Measurements from ENCODE around the gene EFCAB10.

- TF ChIP-seq NR0B2 (CRISPR knock-in tag; IDR thresholded peaks at IDR 0.05), result no peak
- no peak for TF ChIP-seq RAD21 (CRISPR knock-in tag; IDR thresholded peaks at IDR 0.05)
- no peak for TF ChIP-seq MYPOP (CRISPR knock-in tag; IDR thresholded peaks at IDR 0.05)
These were observed 43.0 kb downstream of the EFCAB10 start for GRCh38 chr7:105538339-105538738.
